Stomach (tissue), 9 donors: ENCODE measurements around the gene PAK6. TPM values are rescaled to one million over a fixed set of nuclear protein-coding genes. Genes with fewer than 3 reads are reported as not detected.

Source experiments
- DNase-seq, 2 donors: peaks; one replicate each; pipeline versions ENCODE4 v3.0.0 to v3.0.0-alpha.2; 2013 to 2019
- H3K27ac ChIP-seq, 5 donors: fragments of 200-600 bp in 4 of 5; sonication (generic) in 4 of 5; one replicate each; pipeline ENCODE4 v1.5.1; 2013 to 2019; ENCODE audit warnings: mild to moderate bottlenecking in 1 of 5, moderate library complexity in 1 of 5
- H3K27me3 ChIP-seq, 3 donors: fragments of 200-600 bp; sonication (generic); one replicate each; pipeline ENCODE4 v1.5.1; 2017 to 2019; ENCODE audit warnings: mixed run types in 1 of 3
- H3K36me3 ChIP-seq, 4 donors: fragments of 200-600 bp; sonication (generic); 1 replicate in 3 of 4; 2 replicates in 1 of 4; pipeline ENCODE4 v1.5.1; 2016 to 2019
- H3K4me1 ChIP-seq, 4 donors: fragments of 200-600 bp; sonication (generic); one replicate each; pipeline ENCODE4 v1.5.1; 2016 to 2019
- H3K4me3 ChIP-seq, 4 donors: fragments of 200-600 bp; sonication (generic) in 3 of 4; one replicate each; pipeline ENCODE4 v1.5.1; 2016 to 2019; ENCODE audit warnings: mild to moderate bottlenecking in 1 of 4
- H3K9me3 ChIP-seq, 4 donors: fragments of 200-600 bp; sonication (generic); one replicate each; pipeline ENCODE4 v1.5.1; 2016 to 2019
- EP300 ChIP-seq: sonication (generic); formaldehyde crosslinking; IDR thresholded peaks from one replicate; pipeline ENCODE4 v1.6.1; 2017; ENCODE audit warnings: antibody characterized with exemption
- POLR2A ChIP-seq, 4 donors: fragments of 450-650 bp; IDR thresholded peaks; one replicate each; pipeline ENCODE4 v1.6.1; 2016; ENCODE audit warnings: antibody characterized with exemption in 4 of 4, control low read depth in 2 of 4, mild to moderate bottlenecking in 1 of 4, moderate library complexity in 1 of 4
- POLR2AphosphoS5 ChIP-seq, 3 donors: sonication (generic); formaldehyde crosslinking; IDR thresholded peaks; one replicate each; pipeline ENCODE4 v1.6.1; 2016; ENCODE audit warnings: antibody characterized with exemption in 3 of 3
- WGBS, 5 donors: extraction: QIAGEN DNeasy Blood & Tissue Kit in 3 of 5; methylation state at CpG; one replicate each; pipeline versions ENCODE4 v1.1.5 to v1.1.7; 2013 to 2018; 5-methylcytosine and 5-hydroxymethylcytosine counted together
- intact Hi-C: fragments of 100-400 bp; cut with DNase I; formaldehyde crosslinking; loops from one replicate; pipeline ENCODE4 v1.15.1; 2023; ENCODE audit warnings: low total_unique reads
- polyA plus RNA-seq, 3 donors: library from polyadenylated mRNA; stranded (reverse); fragments of 200-250 nt; gene quantifications; one replicate each; pipeline ENCODE4 v1.2.3, GENCODE V29; 2013
- total RNA-seq, 5 donors: library from RNA; depleted of rRNA; stranded (reverse); fragments of >200 nt; gene quantifications; one replicate each; pipeline versions ENCODE4 v1.1.0 to v1.2.3, GENCODE V29; 2014 to 2016
- TF ChIP-seq, protein P1 (sequence below), 7 experiments: fragments of 450-650 bp in 4 of 7; fragments of 200-600 bp in 3 of 7; sonication (generic) in 3 of 7; IDR thresholded peaks; one replicate each; pipeline ENCODE4 v1.5.1; 2016 to 2019; ENCODE audit warnings: antibody characterized with exemption in 7 of 7, control low read depth in 2 of 7, mild to moderate bottlenecking in 1 of 7
- donor health status: healthy with polysubstance abuse.
- donor health status: Bipolar disorder and iron deficiency.
- donor health status: healthy.

Gene PAK6
- total and polyA plus RNA-seq, 8 donors = under 0.01 to 91.9 (median 6.2) TPM

DNA sequence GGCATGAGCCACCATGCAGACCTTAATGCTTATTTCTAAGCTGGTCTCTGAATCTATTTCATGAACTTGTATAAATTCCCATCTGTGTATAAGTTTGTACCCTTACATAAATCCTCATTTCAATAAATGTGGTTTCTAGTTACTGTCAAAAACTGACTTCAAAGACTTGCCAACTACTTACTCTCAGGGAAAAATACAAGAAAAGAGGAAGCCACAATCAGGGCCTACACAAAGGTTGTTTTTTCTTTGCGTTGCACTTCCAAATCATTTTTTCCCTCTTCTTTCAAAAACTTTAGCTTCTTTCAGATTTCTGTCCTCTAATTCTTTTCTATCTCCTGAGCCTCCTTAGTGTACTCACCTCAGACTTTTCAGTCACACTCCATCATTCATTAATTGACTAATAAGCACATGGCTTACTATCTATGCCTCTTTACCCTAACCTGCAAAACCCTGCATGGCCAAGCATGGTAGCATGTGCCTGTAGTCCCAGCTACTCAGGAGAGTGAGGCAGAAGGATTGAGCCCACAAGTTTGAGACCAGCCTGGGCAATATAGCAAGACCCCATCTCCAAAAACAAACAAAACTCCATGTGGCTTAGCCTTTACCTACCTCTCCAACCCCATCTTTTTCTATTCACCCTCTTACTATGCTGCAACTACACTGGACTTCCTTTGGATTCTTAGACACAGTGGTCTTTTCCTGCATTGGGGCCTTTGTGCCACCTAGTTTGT is 40.3 kb upstream of the PAK6 start:
- H3K9me3 ChIP-seq = no peaks in the 10 kb centered on the region
- no peak for DNase-seq
- 84 to 94% (median 88%) methylated on average over 1 of the region's 1 CpG for WGBS, 5 donors
- H3K27me3 ChIP-seq = no peaks in the 10 kb centered on the region
- no peak overlapping the region for H3K4me3 ChIP-seq
- H3K36me3 ChIP-seq = peaks cover 0 to 7% (median 0%) of the 10 kb centered on the region in 4 donors
- H3K27ac ChIP-seq = no peak overlapping the region
- peaks cover 0 to 6% (median 0%) of the 10 kb centered on the region in 4 donors for H3K4me1 ChIP-seq
- intact Hi-C loops = no loop called here
- TF ChIP-seq POLR2AphosphoS5 (IDR thresholded peaks at IDR 0.05) (no peak), POLR2A (IDR thresholded peaks at IDR 0.05) (no peak), EP300 (no peak)
- TF ChIP-seq, protein P1, sequence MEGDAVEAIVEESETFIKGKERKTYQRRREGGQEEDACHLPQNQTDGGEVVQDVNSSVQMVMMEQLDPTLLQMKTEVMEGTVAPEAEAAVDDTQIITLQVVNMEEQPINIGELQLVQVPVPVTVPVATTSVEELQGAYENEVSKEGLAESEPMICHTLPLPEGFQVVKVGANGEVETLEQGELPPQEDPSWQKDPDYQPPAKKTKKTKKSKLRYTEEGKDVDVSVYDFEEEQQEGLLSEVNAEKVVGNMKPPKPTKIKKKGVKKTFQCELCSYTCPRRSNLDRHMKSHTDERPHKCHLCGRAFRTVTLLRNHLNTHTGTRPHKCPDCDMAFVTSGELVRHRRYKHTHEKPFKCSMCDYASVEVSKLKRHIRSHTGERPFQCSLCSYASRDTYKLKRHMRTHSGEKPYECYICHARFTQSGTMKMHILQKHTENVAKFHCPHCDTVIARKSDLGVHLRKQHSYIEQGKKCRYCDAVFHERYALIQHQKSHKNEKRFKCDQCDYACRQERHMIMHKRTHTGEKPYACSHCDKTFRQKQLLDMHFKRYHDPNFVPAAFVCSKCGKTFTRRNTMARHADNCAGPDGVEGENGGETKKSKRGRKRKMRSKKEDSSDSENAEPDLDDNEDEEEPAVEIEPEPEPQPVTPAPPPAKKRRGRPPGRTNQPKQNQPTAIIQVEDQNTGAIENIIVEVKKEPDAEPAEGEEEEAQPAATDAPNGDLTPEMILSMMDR (IDR thresholded peaks at IDR 0.05) = no peak

- no peak for DNase-seq
- Histone ChIP-seq H3K4me3 (no peak overlapping the region), H3K36me3 (peaks cover 0 to 11% (median 0%) of the 10 kb centered on the region in 4 donors), H3K27me3 (no peaks in the 10 kb centered on the region), H3K4me1 (peaks cover 0 to 6% (median 0%) of the 10 kb centered on the region in 4 donors), H3K9me3 (no peaks in the 10 kb centered on the region), H3K27ac (no peak overlapping the region)
- TF ChIP-seq EP300 (no peak), POLR2AphosphoS5 (IDR thresholded peaks at IDR 0.05) (no peak), POLR2A (IDR thresholded peaks at IDR 0.05) (no peak)
- TF ChIP-seq, protein P1 (IDR thresholded peaks at IDR 0.05) = no peak
- intact Hi-C loops = no loop called here
- 81 to 100% (median 95%) methylated on average over 1 of the region's 1 CpG for WGBS, 5 donors
These were observed 34.8 kb upstream of the PAK6 start for GRCh38 chr15:40204100-40204499.

DNA sequence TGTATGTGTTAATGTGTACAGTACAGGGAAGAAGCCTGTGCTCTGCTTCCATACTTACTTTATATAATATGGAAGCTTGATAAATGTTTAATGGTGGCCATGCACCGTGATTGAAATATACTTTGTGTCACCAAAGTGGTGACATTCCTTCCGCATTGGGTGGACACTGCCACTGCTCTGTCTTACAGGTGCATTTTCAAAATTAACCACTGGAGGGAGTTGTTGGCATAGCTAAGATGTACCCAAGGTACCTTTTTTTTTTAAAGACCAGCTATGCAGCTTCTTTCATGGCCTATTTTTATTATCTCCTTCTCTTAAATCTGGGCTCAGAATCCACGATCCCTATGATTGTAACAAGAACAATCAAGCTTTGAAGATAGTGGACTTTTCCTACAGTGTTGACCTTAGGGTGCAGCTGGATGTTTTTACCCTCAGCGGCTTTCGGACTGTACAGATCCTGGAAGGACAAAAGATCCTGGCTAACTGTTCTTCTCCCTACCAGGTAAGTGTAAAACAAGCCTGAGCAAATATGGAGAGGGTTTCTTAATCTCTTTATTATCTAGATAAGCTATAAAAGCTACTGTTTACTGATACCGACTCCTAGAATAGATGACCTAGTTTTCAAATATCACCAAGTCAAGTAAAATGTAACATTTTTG is 21.6 kb upstream of the PAK6 start:
- no peaks in the 10 kb centered on the region for H3K27me3 ChIP-seq
- H3K36me3 ChIP-seq = peaks cover 0 to 6% (median 0%) of the 10 kb centered on the region in 4 donors
- WGBS, 5 donors = 23 to 45% (median 26%) methylated on average over 6 of the region's 6 CpGs
- peaks cover 0 to 3% (median 0%) of the 10 kb centered on the region in 4 donors for H3K4me1 ChIP-seq
- TF ChIP-seq POLR2AphosphoS5 (IDR thresholded peaks at IDR 0.05) (peak in 1 of 3 donors; percentile 65), POLR2A (IDR thresholded peaks at IDR 0.05) (no peak)
- TF ChIP-seq, protein P1 (IDR thresholded peaks at IDR 0.05) = peak in 6 of 7 experiments; percentile 24 to 95 (median 82)
- DNase-seq = peak; percentile 46 to 91
- no peaks in the 10 kb centered on the region for H3K9me3 ChIP-seq
- H3K27ac ChIP-seq = no peak overlapping the region
- intact Hi-C loops = no loop called here
- no peak overlapping the region for H3K4me3 ChIP-seq

- Histone ChIP-seq H3K9me3 (no peaks in the 10 kb centered on the region), H3K27me3 (no peaks in the 10 kb centered on the region), H3K36me3 (no peaks in the 10 kb centered on the region), H3K4me3 (no peak overlapping the region), H3K4me1 (peaks cover 0 to 3% (median 0%) of the 10 kb centered on the region in 4 donors), H3K27ac (no peak overlapping the region)
- intact Hi-C loops = loop anchor here (2.0 kb wide), 1 partner anchor 53 kb away; no protein-coding TSS in a partner anchor
- 27 to 84% (median 63%) methylated on average over 1 of the region's 1 CpG for WGBS, 5 donors
- no peak for TF ChIP-seq EP300
- TF ChIP-seq, protein P1 (IDR thresholded peaks at IDR 0.05) = no peak
- TF ChIP-seq POLR2A (IDR thresholded peaks at IDR 0.05) = no peak
- no peak for TF ChIP-seq POLR2AphosphoS5 (IDR thresholded peaks at IDR 0.05)
- DNase-seq = no peak
These were observed 19.1 kb upstream of the PAK6 start for GRCh38 chr15:40219801-40220200.
